Mucosa of descending colon (tissue), 3 donors: Measurements from ENCODE around the gene CTNNA3. TPM values are rescaled to one million over a fixed set of nuclear protein-coding genes. Genes with fewer than 3 reads are reported as not detected.
"Not testable (repeated sequence)": the region's sequence is repeated elsewhere in the genome, so short reads cannot be mapped to it uniquely, and the experiment has no call there.

Experiments
- ATAC-seq: fragments of 200-7000 bp; cut with Tn5 transposase; one replicate; pipeline ENCODE4 v1.9.1; 2020; ENCODE audit warnings: mild to moderate bottlenecking, moderate library complexity
- DNase-seq, 3 donors: peaks; one replicate each; pipeline ENCODE4 v3.0.0-alpha.2; 2020
- H3K36me3 ChIP-seq: fragments of 200-600 bp; one replicate; pipeline ENCODE4 v1.8.0; 2021; ENCODE audit warnings: low read depth, mild to moderate bottlenecking
- H3K4me1 ChIP-seq: fragments of 200-600 bp; one replicate; pipeline ENCODE4 v1.8.0; 2021; ENCODE audit warnings: low read depth, mild to moderate bottlenecking
- H3K4me3 ChIP-seq: fragments of 200-600 bp; one replicate; pipeline ENCODE4 v1.8.0; 2021; ENCODE audit warnings: mild to moderate bottlenecking
- H3K9me3 ChIP-seq: fragments of 200-600 bp; one replicate; pipeline ENCODE4 v1.8.0; 2021; ENCODE audit warnings: mild to moderate bottlenecking
- intact Hi-C, 2 donors: fragments of 100-400 bp; cut with DNase I in 1 of 2; cut with micrococcal nuclease in 1 of 2; formaldehyde crosslinking; loops; one replicate each; pipeline versions ENCODE4 v1.11.0 to v1.11.1; 2022; cut with DNase I, micrococcal nuclease
- total RNA-seq, 3 donors: library from RNA; stranded (reverse); fragmentation: NEBNext Ultra II Directional in 2 of 3; extraction: Animal tissue kit (Norgen Biotek cat#: 25700) in 2 of 3; gene quantifications; one replicate each; pipeline versions ENCODE4 v1.2.1 to v1.2.4, GENCODE V29; 2021 to 2023
- TF ChIP-seq, protein P1 (sequence below): fragments of 200-600 bp; IDR thresholded peaks from one replicate; pipeline ENCODE4 v1.8.0; 2022; ENCODE audit warnings: antibody characterized with exemption, mild to moderate bottlenecking
- donor health status: DM: no; HTN: no; CAD: no; lungs with moderate emphysema.
- donor health status: DM: no; HTN: no; CAD: no.
- donor health status: DM: no; HTN: yes; CAD: no.

Gene CTNNA3
- total RNA-seq, 3 donors from 2014 or later, result 0.52 to 7.5 (median 0.70) TPM

DNA sequence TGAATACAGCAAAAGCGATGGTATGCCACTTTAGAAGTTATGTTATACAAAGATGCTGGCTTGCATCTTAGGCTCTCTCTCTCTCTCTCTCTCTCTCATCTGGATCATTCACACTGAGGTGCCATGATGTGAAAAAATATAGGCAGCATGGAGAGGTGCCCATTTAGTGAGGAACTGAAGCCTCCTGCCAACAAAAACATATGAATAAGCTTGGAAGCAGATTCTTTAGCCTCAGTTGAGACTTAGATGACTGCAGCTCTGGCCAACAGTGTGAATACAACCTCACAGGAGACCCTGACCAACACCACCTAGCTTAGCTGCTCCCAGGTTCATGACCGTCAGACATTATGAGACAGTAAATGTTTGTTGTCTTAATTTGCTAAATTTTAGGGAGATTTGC, 1330.3 kb downstream of the CTNNA3 start:
- intact Hi-C loops, result no loop called here
- TF ChIP-seq, protein P1, sequence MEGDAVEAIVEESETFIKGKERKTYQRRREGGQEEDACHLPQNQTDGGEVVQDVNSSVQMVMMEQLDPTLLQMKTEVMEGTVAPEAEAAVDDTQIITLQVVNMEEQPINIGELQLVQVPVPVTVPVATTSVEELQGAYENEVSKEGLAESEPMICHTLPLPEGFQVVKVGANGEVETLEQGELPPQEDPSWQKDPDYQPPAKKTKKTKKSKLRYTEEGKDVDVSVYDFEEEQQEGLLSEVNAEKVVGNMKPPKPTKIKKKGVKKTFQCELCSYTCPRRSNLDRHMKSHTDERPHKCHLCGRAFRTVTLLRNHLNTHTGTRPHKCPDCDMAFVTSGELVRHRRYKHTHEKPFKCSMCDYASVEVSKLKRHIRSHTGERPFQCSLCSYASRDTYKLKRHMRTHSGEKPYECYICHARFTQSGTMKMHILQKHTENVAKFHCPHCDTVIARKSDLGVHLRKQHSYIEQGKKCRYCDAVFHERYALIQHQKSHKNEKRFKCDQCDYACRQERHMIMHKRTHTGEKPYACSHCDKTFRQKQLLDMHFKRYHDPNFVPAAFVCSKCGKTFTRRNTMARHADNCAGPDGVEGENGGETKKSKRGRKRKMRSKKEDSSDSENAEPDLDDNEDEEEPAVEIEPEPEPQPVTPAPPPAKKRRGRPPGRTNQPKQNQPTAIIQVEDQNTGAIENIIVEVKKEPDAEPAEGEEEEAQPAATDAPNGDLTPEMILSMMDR, result no peak
- Histone ChIP-seq H3K36me3 (no peaks in the 10 kb centered on the region), H3K9me3 (no peaks in the 10 kb centered on the region), H3K4me1 (no peaks in the 10 kb centered on the region), H3K4me3 (no peak overlapping the region)
- ATAC-seq, result no peak
- no peak for DNase-seq

DNA sequence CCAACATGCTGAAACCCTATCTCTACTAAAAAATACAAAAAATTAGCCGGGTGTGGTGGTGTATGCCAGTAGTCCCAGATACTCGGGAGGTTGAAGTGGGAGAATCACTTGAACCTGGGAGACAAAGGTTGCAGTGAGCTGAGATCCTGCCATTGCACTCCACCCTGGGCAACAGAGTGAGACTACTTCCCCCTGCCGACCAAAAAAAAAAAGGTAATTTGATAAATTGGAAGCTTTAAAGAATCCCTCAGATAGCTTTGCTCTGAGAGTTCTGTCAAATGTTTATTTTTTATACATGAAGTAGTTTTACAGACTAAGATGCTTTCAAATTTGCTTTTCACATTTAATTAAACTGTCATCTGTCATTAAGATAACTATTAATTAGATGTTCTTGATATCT, 1333.5 kb downstream of the CTNNA3 start:
- H3K36me3 ChIP-seq, result no peaks in the 10 kb centered on the region
- TF ChIP-seq, protein P1, result no peak
- DNase-seq, result no peak
- intact Hi-C loops, result no loop called here
- H3K9me3 ChIP-seq, result no peaks in the 10 kb centered on the region
- no peak for ATAC-seq
- H3K4me3 ChIP-seq, result no peak overlapping the region
- H3K4me1 ChIP-seq, result no peaks in the 10 kb centered on the region

DNA sequence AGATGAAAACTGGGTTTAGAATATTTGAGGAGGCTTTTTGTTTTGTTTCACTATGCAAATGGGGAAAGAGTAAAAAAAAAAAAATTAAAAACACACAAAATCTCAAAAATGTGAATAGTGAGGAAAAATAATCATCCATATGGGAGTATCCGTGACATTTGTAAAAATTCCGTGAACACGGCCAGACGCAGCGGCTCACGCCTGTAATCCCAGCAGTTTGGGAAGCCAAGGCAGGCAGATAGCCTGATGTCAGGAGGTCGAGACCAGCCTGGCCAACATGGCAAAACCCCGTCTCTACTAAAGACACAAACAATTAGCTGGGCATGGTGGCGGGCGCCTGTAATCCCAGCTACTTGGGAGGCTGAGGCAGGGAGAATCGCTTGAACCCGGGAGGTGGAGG, 1342.2 kb downstream of the CTNNA3 start:
- intact Hi-C loops, H3K9me3 ChIP-seq, H3K4me1 ChIP-seq, H3K4me3 ChIP-seq, H3K36me3 ChIP-seq, DNase-seq, ATAC-seq: not testable (repeated sequence)

GRCh38 chr10:66353422-66353821, 1342.6 kb downstream of the CTNNA3 start:
- DNase-seq, result no peak
- no peaks in the 10 kb centered on the region for H3K4me1 ChIP-seq
- no peaks in the 10 kb centered on the region for H3K36me3 ChIP-seq
- H3K4me3 ChIP-seq, result no peak overlapping the region
- no peak for ATAC-seq
- H3K9me3 ChIP-seq, result no peaks in the 10 kb centered on the region
- TF ChIP-seq, protein P1, result no peak
- intact Hi-C loops, result no loop called here

- Histone ChIP-seq H3K9me3 (no peaks in the 10 kb centered on the region), H3K4me1 (no peaks in the 10 kb centered on the region), H3K4me3 (no peak overlapping the region), H3K36me3 (no peaks in the 10 kb centered on the region)
- intact Hi-C loops, result no loop called here
- no peak for ATAC-seq
- DNase-seq, result no peak
- TF ChIP-seq, protein P1, result no peak
These were observed 1345.2 kb downstream of the CTNNA3 start for GRCh38 chr10:66350622-66351399.

DNA sequence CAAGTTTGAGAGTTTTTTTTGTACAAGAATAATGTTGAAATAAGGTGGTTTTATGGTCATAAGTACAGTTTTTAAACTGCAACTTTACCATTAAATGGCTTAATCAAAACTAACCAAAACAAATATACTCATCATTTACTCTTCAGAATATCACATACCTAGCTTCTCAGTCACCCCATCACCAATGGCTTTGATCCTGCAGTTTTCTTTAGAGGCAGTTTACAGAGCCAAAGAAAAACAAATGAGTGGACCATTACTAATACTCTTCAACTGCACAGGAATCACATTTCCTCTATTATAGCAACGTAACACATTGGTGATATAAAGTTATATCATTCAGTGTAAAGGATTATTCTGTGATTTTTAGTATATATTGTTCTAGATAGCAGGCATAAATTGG, 1346.3 kb downstream of the CTNNA3 start:
- Histone ChIP-seq H3K36me3 (no peaks in the 10 kb centered on the region), H3K4me3 (no peak overlapping the region), H3K9me3 (no peaks in the 10 kb centered on the region), H3K4me1 (no peaks in the 10 kb centered on the region)
- intact Hi-C loops, result no loop called here
- TF ChIP-seq, protein P1, result no peak
- no peak for DNase-seq
- ATAC-seq, result no peak
